Nephron progenitor cell (in vitro differentiated cells): Measurements from ENCODE around the gene OR4E1.
"Not testable (repeated sequence)": the region's sequence is repeated elsewhere in the genome, so short reads cannot be mapped to it uniquely, and the experiment has no call there.

ENCODE experiments used
- DNase-seq: peaks from one replicate; pipeline ENCODE4 v3.0.0; 2021
- H3K27ac Mint-ChIP-seq: 2 replicates; pipeline ENCODE4 v1.8.0; 2021; ENCODE audit warnings: mild to moderate bottlenecking, moderate library complexity, mixed read lengths
- H3K27me3 Mint-ChIP-seq: 2 replicates; pipeline ENCODE4 v1.8.0; 2021; ENCODE audit warnings: mild to moderate bottlenecking, low read depth, mixed read lengths; ENCODE audit not compliant: poor library complexity
- H3K36me3 Mint-ChIP-seq: 2 replicates; pipeline ENCODE4 v1.8.0; 2021; ENCODE audit warnings: low read depth, mixed read lengths
- H3K4me1 Mint-ChIP-seq: 2 replicates; pipeline ENCODE4 v1.8.0; 2021; ENCODE audit warnings: mixed read lengths
- H3K4me3 Mint-ChIP-seq: 2 replicates; pipeline ENCODE4 v1.8.0; 2021; ENCODE audit warnings: mild to moderate bottlenecking, moderate library complexity, mixed read lengths
- H3K9me3 Mint-ChIP-seq: 2 replicates; pipeline ENCODE4 v1.8.0; 2021; ENCODE audit warnings: mild to moderate bottlenecking, moderate library complexity, mixed read lengths
- CTCF ChIP-seq: fragments of 200-600 bp; sonication (generic); IDR thresholded peaks from 2 replicates; pipeline ENCODE4 v1.5.0; 2021; ENCODE audit warnings: antibody characterized with exemption

Gene OR4E1

GRCh38 chr14:21643407-21643806 is 30.2 kb downstream of the OR4E1 start:
- TF ChIP-seq CTCF = no peak
- Mint-ChIP-seq H3K27me3 (peaks cover 9% of the 10 kb centered on the region), H3K4me1 (no peaks in the 10 kb centered on the region), H3K36me3 (no peaks in the 10 kb centered on the region), H3K27ac (no peak overlapping the region), H3K9me3 (no peaks in the 10 kb centered on the region), H3K4me3 (no peak overlapping the region)
- DNase-seq = no peak

- Mint-ChIP-seq H3K9me3 (no peaks in the 10 kb centered on the region), H3K4me3 (no peak overlapping the region), H3K27me3 (peaks cover 13% of the 10 kb centered on the region), H3K4me1 (no peaks in the 10 kb centered on the region), H3K27ac (no peak overlapping the region), H3K36me3 (no peaks in the 10 kb centered on the region)
- TF ChIP-seq CTCF = no peak
- no peak for DNase-seq
Measured at GRCh38 chr14:21642683-21643082, 30.9 kb downstream of the OR4E1 start.

GRCh38 chr14:21634840-21635239 is 38.8 kb downstream of the OR4E1 start, which contains the start of gene OR10G2:
TSS of gene OR10G2 (minus strand) at chr14:21634940. CDS start at chr14:21634842, 98 bp downstream.
- H3K27me3 Mint-ChIP-seq = peaks cover 21% of the 10 kb centered on the region
- TF ChIP-seq CTCF = no peak
- DNase-seq = no peak
- H3K36me3 Mint-ChIP-seq = no peaks in the 10 kb centered on the region
- H3K4me1 Mint-ChIP-seq = no peaks in the 10 kb centered on the region
- H3K27ac Mint-ChIP-seq = no peak within 1 kb of the TSS
- H3K9me3 Mint-ChIP-seq = no peaks in the 10 kb centered on the region
- H3K4me3 Mint-ChIP-seq = no peak within 1 kb of the TSS

- Mint-ChIP-seq H3K27ac (no peak overlapping the region), H3K36me3 (no peaks in the 10 kb centered on the region), H3K27me3 (peaks cover 23% of the 10 kb centered on the region), H3K4me1 (no peaks in the 10 kb centered on the region), H3K4me3 (no peak overlapping the region), H3K9me3 (no peaks in the 10 kb centered on the region)
- DNase-seq = no peak
- no peak for TF ChIP-seq CTCF
Measured at GRCh38 chr14:21631084-21631483, 42.5 kb downstream of the OR4E1 start.

GRCh38 chr14:21630503-21630902 is 43.1 kb downstream of the OR4E1 start:
- peaks cover 23% of the 10 kb centered on the region for H3K27me3 Mint-ChIP-seq
- H3K4me3 Mint-ChIP-seq, H3K36me3 Mint-ChIP-seq, DNase-seq, H3K4me1 Mint-ChIP-seq, H3K27ac Mint-ChIP-seq, H3K9me3 Mint-ChIP-seq: not testable (repeated sequence)

GRCh38 chr14:21626491-21627230 is 47.0 kb downstream of the OR4E1 start:
- no peak overlapping the region for H3K4me3 Mint-ChIP-seq
- H3K27me3 Mint-ChIP-seq = peaks cover 11% of the 10 kb centered on the region
- no peaks in the 10 kb centered on the region for H3K36me3 Mint-ChIP-seq
- no peaks in the 10 kb centered on the region for H3K4me1 Mint-ChIP-seq
- no peak for DNase-seq
- H3K27ac Mint-ChIP-seq = no peak overlapping the region
- no peak for TF ChIP-seq CTCF
- no peaks in the 10 kb centered on the region for H3K9me3 Mint-ChIP-seq
